ENCODE measurements around the gene ELN.

GRCh38 chr7:74017125-74017524 lies 10.8 kb upstream of the ELN start:
- TF ChIP-seq RFX5 (IDR thresholded peaks at IDR 0.05; ENCODE audit: borderline replicate concordance, low read depth, low read length) (no peak), EGR1 (IDR thresholded peaks at IDR 0.05; ENCODE audit: borderline replicate concordance, low read depth, low read length) (no peak), ASH2L (IDR thresholded peaks at IDR 0.05; ENCODE audit: low read length) (no peak), SIX5 (IDR thresholded peaks at IDR 0.05; ENCODE audit: low read depth, low read length) (no peak), YY1 (IDR thresholded peaks at IDR 0.05; ENCODE audit: low read depth, low read length) (no peak), TAF1 (IDR thresholded peaks at IDR 0.05; ENCODE audit: low read depth, low read length) (no peak)
- TF ChIP-seq, protein P1, sequence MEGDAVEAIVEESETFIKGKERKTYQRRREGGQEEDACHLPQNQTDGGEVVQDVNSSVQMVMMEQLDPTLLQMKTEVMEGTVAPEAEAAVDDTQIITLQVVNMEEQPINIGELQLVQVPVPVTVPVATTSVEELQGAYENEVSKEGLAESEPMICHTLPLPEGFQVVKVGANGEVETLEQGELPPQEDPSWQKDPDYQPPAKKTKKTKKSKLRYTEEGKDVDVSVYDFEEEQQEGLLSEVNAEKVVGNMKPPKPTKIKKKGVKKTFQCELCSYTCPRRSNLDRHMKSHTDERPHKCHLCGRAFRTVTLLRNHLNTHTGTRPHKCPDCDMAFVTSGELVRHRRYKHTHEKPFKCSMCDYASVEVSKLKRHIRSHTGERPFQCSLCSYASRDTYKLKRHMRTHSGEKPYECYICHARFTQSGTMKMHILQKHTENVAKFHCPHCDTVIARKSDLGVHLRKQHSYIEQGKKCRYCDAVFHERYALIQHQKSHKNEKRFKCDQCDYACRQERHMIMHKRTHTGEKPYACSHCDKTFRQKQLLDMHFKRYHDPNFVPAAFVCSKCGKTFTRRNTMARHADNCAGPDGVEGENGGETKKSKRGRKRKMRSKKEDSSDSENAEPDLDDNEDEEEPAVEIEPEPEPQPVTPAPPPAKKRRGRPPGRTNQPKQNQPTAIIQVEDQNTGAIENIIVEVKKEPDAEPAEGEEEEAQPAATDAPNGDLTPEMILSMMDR (IDR thresholded peaks at IDR 0.05; ENCODE audit: control extremely low read depth in 1 of 3, insufficient read depth in 1 of 3, low read depth in 1 of 3, low read length in 3 of 3): no peak
